HK-2 (cell line): ENCODE results near the gene DHRSX.
"Not testable (repeated sequence)": the region's sequence is repeated elsewhere in the genome, so short reads cannot be mapped to it uniquely, and the experiment has no call there.

ENCODE experiments used
- DNase-seq: peaks from one replicate; pipeline ENCODE4 v3.0.0-alpha.2; 2018; ENCODE audit not compliant: unreplicated experiment

Gene DHRSX

DNA sequence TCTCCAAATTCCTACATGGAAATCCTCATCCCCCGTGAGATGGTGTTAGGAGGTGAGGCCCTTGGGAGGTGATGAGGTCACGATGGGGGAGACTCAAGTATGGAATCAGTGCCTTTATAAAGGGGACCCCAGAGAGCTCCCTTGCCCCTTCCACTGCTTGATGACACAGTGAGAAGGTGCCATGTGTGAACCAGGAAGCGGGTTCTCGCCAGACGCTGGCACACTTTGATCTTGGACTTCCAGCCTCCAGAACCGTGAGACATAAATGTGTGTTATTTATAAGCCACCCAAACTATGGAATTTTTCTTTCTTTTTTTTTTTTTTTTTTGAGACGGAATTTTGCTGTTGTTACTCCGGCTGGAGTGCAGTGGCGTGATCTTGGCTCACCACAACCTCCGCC lies 237.6 kb downstream of the DHRSX start:
- DNase-seq, result no peak

DNA sequence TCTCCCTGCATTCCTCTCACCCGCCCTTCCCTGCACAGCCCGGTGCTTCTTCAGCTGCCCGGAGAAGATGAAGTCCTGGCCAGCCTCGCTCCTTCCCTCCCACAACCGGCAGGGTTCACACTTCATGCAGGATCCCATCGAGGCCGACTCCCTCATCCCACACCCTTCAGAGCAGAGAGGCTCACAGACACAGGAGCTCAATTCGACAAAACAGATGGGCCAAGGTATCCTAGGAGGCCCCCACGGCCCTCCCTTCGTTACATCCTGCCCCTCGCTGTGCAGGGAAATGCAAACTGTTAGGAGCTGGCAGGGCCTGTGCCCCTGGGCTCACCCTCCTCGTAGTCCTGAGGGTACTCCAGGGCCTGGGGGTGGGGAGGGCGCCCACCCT lies 238.1 kb downstream of the DHRSX start:
- no peak for DNase-seq

GRCh38 chrX:2261831-2262667 lies 238.7 kb downstream of the DHRSX start:
- peak; percentile 1 for DNase-seq

- DNase-seq, result no peak
Observed at GRCh38 chrX:2252331-2253065, 248.3 kb downstream of the DHRSX start.

- no peak for DNase-seq
Observed at GRCh38 chrX:2251211-2251610, 249.6 kb downstream of the DHRSX start.

GRCh38 chrX:2243913-2244460 lies 256.8 kb downstream of the DHRSX start:
- no peak for DNase-seq

- no peak for DNase-seq
Observed at GRCh38 chrX:2242980-2243379, 257.8 kb downstream of the DHRSX start.

DNA sequence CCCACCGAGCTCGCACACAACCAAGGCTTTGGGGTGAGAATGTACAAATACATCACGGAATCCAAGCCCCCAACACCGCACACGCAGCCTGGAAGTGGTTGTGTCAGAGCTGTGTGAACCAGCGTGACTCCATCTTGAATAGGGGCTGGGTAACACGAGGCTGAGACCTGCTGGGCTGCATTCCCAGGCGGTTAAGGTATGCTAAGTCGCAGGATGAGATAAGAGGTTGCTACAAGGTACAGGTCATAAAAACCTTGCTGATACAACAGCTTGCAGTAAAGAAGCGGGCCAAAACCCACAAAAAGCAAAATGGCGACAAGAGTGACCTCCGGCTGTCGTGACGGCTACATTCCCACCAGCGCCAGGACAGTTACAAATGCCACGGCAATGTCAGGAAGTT lies 258.4 kb downstream of the DHRSX start:
- DNase-seq, result no peak

DNA sequence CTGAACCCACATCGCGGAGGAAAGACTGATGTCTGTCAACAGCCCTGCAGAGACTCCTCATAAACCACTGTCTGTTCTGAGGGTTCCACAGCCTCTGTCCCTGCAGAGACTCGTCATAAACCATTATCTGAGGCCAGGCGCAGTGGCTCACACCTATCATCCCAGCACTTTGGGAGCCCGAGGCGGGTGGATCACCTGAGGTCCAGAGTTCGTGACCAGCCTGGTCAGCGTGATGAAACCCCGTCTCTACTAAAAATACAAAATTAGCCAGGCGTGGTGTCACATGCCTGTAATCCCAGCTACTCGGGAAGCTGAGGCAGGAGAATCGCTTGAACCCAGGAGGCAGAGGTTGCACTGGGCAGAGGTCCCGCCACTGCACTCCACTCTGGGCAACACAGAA lies 259.3 kb downstream of the DHRSX start:
- not testable (repeated sequence) for DNase-seq

DNA sequence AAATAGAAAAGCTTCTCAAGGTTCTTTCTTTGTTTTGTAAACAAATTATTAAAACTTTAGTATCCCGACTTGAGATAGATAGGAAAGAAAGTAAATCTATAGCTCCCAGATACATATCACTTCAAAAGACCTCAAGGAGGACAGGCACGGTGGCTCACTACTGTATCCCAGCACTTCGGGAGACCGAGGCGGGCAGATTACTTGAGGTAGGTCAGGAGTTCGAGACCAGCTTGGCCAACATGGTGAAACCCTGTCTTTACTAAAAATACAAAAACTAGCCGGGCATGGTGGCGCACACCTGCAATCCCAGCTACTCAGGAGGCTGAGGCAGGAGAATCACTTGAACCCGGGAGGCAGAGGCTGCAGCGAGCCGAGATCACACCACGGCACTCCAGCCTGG lies 260.0 kb downstream of the DHRSX start:
- not testable (repeated sequence) for DNase-seq

DNA sequence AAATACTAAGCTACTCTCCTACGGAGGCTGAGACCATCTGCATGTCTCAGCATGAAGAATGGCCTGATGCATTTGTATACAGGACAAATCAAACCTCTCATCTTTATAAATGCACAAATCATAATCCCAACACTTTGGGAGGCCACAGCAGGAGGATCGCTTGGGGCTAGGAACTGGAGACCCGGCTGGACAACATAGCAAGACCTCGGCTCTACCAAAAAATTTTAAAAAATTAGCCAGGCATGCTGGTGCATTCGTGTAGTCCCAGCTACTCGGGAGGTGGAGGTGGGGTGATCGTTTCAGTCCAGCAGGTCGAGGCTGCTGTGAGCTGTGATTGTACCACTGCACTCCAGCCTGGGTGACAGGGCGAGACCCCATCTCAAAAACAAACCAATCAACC lies 262.8 kb downstream of the DHRSX start:
- DNase-seq, result no peak

DNA sequence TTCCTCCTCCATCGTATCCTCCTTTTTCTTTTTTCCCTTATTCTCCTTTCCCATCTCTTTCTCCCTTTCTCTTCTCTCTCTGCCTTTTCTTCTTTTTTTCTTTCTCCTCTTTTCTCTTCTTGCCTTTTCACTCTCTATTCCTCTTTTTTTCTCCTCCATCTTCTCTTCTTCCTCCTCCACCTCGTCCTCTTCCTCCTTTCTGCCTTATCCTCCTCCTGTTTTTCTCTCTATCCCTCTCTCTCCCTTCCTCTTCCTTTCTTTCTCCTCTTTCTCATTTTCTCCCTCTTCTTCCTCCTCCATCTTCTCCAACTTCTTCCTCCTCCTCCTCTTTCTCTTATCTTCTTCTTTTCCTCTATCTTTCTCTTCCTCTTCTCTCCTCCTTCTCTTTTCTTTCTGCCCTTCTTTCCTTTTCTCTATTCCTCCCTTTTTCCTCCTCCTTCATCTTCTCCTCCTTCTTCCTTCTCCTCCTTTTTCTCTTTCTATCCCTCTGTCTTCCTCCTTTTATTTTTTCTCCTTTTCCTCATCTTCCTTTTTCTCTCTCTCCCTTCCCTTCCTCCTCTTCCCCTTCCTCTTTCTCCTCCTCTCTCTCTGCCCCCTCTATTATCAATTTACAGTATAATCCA lies 269.1 kb downstream of the DHRSX start:
- no peak for DNase-seq

DNA sequence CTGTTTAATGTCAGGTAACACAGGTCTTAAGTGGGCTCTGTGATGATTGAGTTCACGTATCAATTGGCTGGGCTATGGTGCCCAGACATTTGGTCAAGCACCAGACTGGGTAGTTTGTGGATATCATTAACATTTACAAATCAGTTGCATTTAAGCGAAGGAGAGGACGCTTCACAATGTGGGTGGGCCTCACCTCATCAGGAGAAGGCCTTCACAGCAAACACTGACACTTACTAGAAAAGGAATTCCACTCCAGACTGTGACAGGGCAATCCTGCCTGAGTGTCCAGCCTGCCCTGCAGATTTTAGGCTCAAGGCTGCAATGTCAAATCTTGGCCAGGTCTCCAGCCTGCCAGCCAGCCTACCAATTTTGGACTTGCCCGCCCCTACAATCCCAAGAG lies 270.3 kb downstream of the DHRSX start:
- no peak for DNase-seq

GRCh38 chrX:2228536-2228935 lies 272.2 kb downstream of the DHRSX start:
- DNase-seq, result no peak

GRCh38 chrX:2226906-2227656 lies 273.7 kb downstream of the DHRSX start:
- no peak for DNase-seq

DNA sequence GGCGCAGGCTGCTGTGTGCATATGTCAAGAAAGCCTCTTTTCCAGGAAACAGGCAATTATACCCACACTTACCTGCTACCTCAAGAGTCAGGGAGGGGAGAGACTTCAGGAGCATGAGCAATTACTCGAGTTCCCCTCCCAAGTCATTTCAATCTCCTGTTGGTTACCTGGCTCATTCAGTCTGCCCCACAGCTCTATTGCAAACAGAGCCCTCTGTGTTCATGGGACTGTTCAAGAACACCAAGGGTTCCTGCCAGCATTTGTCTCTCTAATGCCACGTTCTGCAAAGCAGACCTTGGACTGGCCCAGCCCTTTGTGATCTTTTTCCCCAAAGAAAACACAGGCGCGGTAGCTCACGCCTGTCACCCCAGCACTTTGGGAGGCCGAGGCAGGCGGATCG lies 274.6 kb downstream of the DHRSX start:
- no peak for DNase-seq

- no peak for DNase-seq
Observed at GRCh38 chrX:2224597-2225235, 276.1 kb downstream of the DHRSX start.

DNA sequence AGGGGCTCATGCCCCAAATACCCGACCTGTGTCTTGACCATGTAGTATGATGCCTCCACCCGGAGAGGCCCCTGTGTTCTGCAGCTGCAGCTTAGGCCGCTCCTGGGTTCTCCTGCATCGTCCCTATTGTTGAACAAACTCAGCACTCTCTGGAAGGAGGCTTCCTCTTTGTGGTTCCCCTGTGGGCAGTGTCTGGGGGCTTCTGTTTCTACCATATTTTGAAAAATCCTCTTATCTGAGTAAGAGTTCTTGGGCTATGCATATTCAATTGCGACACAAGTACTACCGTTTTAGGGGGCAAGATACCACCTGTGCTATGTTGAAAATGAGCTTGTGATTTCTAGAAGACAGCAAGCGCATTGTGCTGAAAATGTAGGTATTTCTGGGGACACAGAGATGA lies 276.6 kb downstream of the DHRSX start:
- DNase-seq, result no peak

GRCh38 chrX:2220829-2221567 lies 279.8 kb downstream of the DHRSX start:
- no peak for DNase-seq

DNA sequence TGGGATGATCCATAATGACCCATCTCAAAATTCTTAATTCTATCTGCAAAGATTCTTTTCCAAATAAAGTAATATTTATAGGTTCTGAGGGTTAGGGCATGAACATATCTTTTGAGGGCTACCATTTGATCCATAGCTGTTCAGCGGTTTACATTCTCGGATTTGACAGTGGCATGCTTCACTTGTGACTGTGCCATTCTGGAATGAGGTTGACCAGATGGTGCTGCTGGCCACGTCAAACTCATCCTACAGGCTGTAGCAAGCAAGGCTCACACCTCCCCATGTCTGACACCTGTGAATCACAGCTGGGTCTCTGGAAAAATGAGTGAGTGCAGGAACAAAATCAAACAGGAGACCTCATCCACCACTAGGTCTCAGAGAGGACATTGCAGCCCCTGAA lies 280.5 kb downstream of the DHRSX start:
- no peak for DNase-seq
